Natural killer cell treated with Interleukin-12 subunit alpha and Interleukin-12 subunit beta and Interleukin-15 and Interleukin-18, amount 100 ng/mL, for 72 hours (primary cell): Measurements from ENCODE around the gene CCNH. TPM values are rescaled to one million over a fixed set of nuclear protein-coding genes. Genes with fewer than 3 reads are reported as not detected.

Experiments
- ATAC-seq, 2 donors: fragments of 150-1000 bp; cut with Tn5 transposase in 1 of 2; sonication (Bioruptor Pico), chemical (Tn5 transposase) in 1 of 2; 2 replicates each; pipeline ENCODE4 v1.10.0; 2021
- DNase-seq: peaks from one replicate; pipeline ENCODE4 v3.0.0; 2022; ENCODE audit warnings: low spot score
- H3K27ac Mint-ChIP-seq, 2 donors: 1 replicate in 1 of 2; 2 replicates in 1 of 2; pipeline ENCODE4 v1.8.0; 2022; ENCODE audit warnings: mixed read lengths in 2 of 2, mild to moderate bottlenecking in 1 of 2, moderate library complexity in 1 of 2
- H3K27me3 Mint-ChIP-seq, 2 donors: 1 replicate in 1 of 2; 2 replicates in 1 of 2; pipeline ENCODE4 v1.8.0; 2022; ENCODE audit warnings: mixed read lengths in 2 of 2
- H3K36me3 Mint-ChIP-seq: one replicate; pipeline ENCODE4 v1.8.0; 2022; ENCODE audit warnings: mixed read lengths
- H3K4me1 Mint-ChIP-seq, 2 donors: 1 replicate in 1 of 2; 2 replicates in 1 of 2; pipeline ENCODE4 v1.8.0; 2022; ENCODE audit warnings: low read depth in 2 of 2, mixed read lengths in 2 of 2, mild to moderate bottlenecking in 1 of 2
- H3K4me3 Mint-ChIP-seq: one replicate; pipeline ENCODE4 v1.8.0; 2022; ENCODE audit warnings: mixed read lengths
- H3K9me3 Mint-ChIP-seq: 2 replicates; pipeline ENCODE4 v1.8.0; 2022; ENCODE audit warnings: mixed read lengths
- total RNA-seq, 2 donors: library from RNA; stranded (reverse); gene quantifications; one replicate each; pipeline ENCODE4 v1.2.3, GENCODE V29; 2022

The CCNH gene
- total RNA-seq, 2 donors from 2014 or later, result 63.2 to 96.9 TPM

DNA sequence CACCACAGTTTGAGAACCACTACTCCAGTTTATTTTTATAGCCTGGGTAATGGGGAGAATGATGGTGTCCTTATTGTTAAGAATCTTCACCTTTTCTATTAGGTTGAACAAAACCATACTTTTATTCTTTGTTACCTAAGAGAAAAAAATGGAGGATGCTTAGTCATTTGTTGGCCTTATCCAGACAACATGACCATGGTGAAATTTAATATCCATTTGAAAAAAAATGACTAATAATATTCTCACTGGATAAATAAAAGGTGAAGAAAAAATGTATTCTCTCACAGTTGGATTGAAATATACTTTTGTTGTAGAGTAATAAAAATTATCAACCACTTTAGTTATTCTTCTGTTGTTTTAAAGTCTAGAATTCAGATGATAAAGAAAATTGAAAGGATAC is 5.8 kb upstream of the CCNH start:
- H3K36me3 Mint-ChIP-seq, result no peaks in the 10 kb centered on the region
- DNase-seq (no peak), ATAC-seq (no peak)
- H3K4me1 Mint-ChIP-seq, result no peaks in the 10 kb centered on the region
- H3K27me3 Mint-ChIP-seq, result peaks cover 13 to 17% of the 10 kb centered on the region in 2 donors
- H3K9me3 Mint-ChIP-seq, result no peaks in the 10 kb centered on the region
- no peak overlapping the region for H3K4me3 Mint-ChIP-seq
- H3K27ac Mint-ChIP-seq, result no peak overlapping the region

DNA sequence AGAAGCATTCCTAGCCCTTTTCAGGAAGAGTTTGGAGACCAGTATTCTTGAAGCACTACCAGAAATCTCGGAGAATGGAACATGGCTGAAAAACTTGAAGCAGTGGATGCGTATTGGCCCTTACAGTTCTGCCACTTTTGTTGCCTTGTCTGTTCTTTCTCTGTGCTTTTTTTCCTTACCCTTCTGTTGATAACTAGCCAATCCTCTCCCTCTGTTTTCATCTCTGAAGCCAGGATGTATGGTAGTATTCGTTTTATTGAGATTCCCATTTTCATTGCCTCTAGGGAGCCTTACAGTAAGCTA is 564 bp upstream of the CCNH start:
- Mint-ChIP-seq H3K36me3 (peaks cover 20% of the 10 kb centered on the region), H3K27ac (peak overlapping the region; percentile 97 to 98), H3K4me1 (peaks cover 26 to 36% of the 10 kb centered on the region in 2 donors), H3K9me3 (no peaks in the 10 kb centered on the region), H3K4me3 (peak overlapping the region; percentile 98), H3K27me3 (peaks cover 7 to 17% of the 10 kb centered on the region in 2 donors)
- ATAC-seq, result no peak
- DNase-seq, result no peak

DNA sequence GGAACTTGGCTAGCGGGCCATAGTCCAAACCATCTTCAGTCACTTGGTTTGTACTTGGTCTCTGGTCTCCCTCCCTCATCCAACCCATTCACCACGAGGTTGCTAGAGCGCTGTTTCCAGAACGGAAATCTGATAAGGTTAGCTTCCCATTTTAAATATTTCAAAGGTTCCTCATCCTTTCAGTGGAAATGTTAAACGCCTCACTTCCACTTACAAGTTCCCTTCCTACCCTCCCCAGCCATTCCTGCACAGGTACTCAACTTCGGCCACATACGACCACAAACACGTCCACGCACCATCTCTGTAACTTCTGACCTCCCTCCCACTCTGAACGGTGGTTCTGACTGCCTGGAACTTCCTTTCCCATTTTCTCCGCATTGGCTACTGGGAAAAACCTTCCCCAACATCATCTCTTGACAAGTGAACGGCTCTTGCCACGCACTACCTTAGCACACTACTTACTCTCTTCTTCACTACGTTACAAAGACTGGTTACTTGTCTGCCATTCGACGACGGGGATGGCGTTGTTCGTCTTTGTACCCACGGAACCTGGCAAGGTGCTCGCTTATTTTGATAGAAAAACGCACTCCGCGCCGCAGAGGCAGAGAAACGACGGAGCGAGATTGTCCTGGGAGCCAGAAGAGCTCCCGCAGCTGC is 629 bp downstream of the CCNH start:
- DNase-seq (no peak), ATAC-seq (peak; percentile 3 to 29)
- H3K4me3 Mint-ChIP-seq, result peak overlapping the region; percentile 98
- H3K27ac Mint-ChIP-seq, result peak overlapping the region; percentile 97 to 98
- peaks cover 6 to 10% of the 10 kb centered on the region in 2 donors for H3K27me3 Mint-ChIP-seq
- peaks cover 36 to 48% of the 10 kb centered on the region in 2 donors for H3K4me1 Mint-ChIP-seq
- H3K36me3 Mint-ChIP-seq, result peaks cover 32% of the 10 kb centered on the region
- H3K9me3 Mint-ChIP-seq, result no peaks in the 10 kb centered on the region

DNA sequence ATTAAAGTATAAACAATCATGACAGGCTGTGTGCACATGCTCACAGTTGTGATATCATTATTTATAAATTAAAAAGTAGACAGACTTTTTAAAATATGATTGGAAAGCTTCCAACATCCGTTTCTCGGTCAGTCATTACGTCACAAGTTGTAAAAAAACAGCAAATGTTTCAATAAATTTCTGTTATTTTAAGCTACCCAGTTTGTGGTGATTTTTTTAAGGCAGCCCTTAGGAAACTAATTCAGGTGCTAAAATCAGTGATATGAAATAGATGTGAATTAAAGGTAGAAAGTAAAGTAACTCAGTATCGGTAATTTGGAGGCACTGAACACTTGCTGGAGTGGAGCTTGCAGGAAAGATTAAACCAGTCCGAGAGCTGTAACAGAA is 1.2 kb downstream of the CCNH start:
- H3K27me3 Mint-ChIP-seq, result peaks cover 5 to 6% of the 10 kb centered on the region in 2 donors
- ATAC-seq (no peak), DNase-seq (no peak)
- H3K4me3 Mint-ChIP-seq, result peak overlapping the region; percentile 98
- H3K9me3 Mint-ChIP-seq, result no peaks in the 10 kb centered on the region
- H3K36me3 Mint-ChIP-seq, result peaks cover 37% of the 10 kb centered on the region
- H3K4me1 Mint-ChIP-seq, result peaks cover 41 to 53% of the 10 kb centered on the region in 2 donors
- H3K27ac Mint-ChIP-seq, result peak overlapping the region; percentile 97 to 98

DNA sequence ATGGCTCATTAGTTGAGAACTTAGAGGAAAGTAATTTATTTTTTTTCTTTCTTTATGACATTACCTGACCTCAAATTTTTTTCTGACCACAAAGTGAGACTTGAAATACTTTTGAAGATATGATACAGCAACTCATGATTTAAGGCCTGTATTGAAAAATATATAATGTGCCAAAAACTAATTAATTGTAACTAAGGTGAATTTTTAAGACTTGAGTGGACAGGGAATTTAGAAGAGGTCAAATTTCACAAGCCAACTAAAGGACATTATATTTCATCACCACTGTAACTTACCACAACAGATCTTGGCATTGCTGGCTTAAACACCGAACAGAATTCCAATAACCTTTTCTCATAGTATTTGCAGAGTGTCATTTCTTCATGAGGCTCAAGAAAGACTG is 1.8 kb downstream of the CCNH start:
- Mint-ChIP-seq H3K36me3 (peaks cover 43% of the 10 kb centered on the region), H3K4me3 (peak overlapping the region; percentile 82), H3K4me1 (peaks cover 45 to 59% of the 10 kb centered on the region in 2 donors), H3K27me3 (peaks cover 5 to 6% of the 10 kb centered on the region in 2 donors), H3K27ac (peak overlapping the region; percentile 97 to 98), H3K9me3 (no peaks in the 10 kb centered on the region)
- DNase-seq (no peak), ATAC-seq (no peak)

DNA sequence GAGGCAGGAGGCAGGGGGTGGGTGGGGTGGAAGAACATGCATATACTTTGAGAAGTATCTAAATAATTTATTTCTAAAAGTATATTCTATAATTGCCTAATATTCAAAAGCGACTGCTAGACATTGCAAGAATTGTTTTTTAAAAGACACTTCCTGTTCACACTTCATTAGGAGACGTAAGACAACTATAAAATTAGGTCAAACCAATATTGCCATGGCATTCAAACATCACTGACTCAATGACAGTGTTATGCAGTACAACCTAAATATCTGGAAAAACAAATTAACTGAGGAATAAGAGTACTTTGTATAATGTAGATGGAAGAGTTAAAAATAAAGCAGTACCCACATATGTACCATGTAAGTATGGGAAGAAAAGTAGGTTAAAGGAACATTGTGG is 4.5 kb downstream of the CCNH start:
- H3K4me1 Mint-ChIP-seq, result peaks cover 48 to 65% of the 10 kb centered on the region in 2 donors
- no peaks in the 10 kb centered on the region for H3K27me3 Mint-ChIP-seq
- no peaks in the 10 kb centered on the region for H3K9me3 Mint-ChIP-seq
- H3K36me3 Mint-ChIP-seq, result peaks cover 51% of the 10 kb centered on the region
- no peak for DNase-seq
- H3K4me3 Mint-ChIP-seq, result peak overlapping the region; percentile 53
- ATAC-seq, result no peak
- H3K27ac Mint-ChIP-seq, result peak overlapping the region; percentile 31 to 54

DNA sequence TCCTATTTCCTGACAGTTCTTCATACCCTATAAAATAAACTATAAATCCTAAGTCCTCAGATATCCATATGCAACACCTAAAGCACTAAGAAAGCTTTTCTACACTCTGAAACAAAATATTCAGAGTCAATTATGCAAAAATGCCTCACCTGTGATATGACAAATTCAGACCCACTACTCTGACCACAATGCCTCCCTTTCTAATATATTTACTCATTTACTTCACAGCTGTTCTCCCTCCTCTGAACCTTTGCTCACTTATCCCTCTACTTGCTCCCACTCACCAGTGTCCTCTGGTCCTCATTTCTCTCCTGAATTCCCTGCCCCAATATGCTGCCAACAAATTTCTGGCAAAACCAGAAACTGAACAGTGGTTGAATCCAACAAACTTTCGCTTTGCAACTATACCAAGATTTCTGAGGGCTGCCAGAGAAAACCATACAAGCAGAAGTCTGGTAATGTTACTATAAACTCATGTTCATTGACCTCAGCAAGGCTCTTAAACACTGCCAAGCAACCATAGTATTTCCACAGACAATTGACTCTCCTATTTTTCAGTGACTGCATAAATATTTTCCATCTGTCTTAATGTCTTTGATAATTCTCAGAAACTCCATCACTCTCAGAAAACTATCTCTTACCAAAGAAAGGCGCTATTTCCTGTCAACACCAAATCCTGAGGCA is 7.1 kb downstream of the CCNH start:
- Mint-ChIP-seq H3K27ac (peak overlapping the region; percentile 31 to 54), H3K9me3 (no peaks in the 10 kb centered on the region), H3K27me3 (no peaks in the 10 kb centered on the region), H3K4me1 (peaks cover 35 to 48% of the 10 kb centered on the region in 2 donors), H3K4me3 (peak overlapping the region; percentile 30), H3K36me3 (peaks cover 45% of the 10 kb centered on the region)
- ATAC-seq (no peak), DNase-seq (no peak)

DNA sequence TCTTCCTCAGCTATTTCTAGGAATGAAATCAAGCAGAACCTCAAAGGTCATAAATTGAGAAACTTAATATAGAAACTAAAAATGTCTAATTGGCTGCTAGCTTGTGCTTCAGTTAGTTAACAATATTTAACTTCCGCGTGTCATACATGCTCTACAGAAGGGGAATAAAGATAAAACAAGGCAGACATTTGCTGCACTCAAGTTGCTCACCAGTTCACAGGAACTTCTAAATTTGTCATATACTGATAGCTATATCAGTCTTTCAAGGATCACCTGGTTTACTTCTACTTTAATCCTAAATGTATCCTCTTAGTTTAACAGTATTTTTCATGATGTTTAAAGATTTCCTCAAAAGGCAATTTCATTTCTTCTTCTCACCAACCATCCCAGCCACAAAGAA is 8.4 kb downstream of the CCNH start:
- Mint-ChIP-seq H3K27me3 (no peaks in the 10 kb centered on the region), H3K9me3 (no peaks in the 10 kb centered on the region), H3K27ac (no peak overlapping the region), H3K4me1 (peaks cover 37 to 46% of the 10 kb centered on the region in 2 donors), H3K36me3 (peaks cover 43% of the 10 kb centered on the region), H3K4me3 (no peak overlapping the region)
- ATAC-seq (no peak), DNase-seq (no peak)

DNA sequence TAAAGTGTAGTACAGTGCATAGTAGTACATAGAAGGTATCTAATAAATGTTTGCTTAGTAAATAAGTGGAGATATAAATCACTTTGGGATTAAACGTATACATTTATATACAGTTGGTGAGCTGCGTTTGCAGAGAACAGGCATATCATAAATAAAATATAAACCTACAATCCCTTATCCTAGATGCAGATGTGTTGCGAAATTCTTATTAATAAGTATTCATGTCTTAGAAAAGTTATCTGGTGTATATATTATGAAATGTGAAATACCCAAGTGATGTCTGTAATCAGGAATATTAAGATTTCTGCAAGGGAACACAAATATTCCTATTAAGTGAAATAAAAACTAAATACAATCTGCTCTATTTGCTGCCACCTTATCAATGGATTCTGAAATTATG is 8.8 kb downstream of the CCNH start:
- no peaks in the 10 kb centered on the region for H3K9me3 Mint-ChIP-seq
- no peak overlapping the region for H3K4me3 Mint-ChIP-seq
- H3K27me3 Mint-ChIP-seq, result no peaks in the 10 kb centered on the region
- H3K4me1 Mint-ChIP-seq, result peaks cover 37 to 43% of the 10 kb centered on the region in 2 donors
- ATAC-seq, result no peak
- peaks cover 43% of the 10 kb centered on the region for H3K36me3 Mint-ChIP-seq
- DNase-seq, result no peak
- H3K27ac Mint-ChIP-seq, result no peak overlapping the region

DNA sequence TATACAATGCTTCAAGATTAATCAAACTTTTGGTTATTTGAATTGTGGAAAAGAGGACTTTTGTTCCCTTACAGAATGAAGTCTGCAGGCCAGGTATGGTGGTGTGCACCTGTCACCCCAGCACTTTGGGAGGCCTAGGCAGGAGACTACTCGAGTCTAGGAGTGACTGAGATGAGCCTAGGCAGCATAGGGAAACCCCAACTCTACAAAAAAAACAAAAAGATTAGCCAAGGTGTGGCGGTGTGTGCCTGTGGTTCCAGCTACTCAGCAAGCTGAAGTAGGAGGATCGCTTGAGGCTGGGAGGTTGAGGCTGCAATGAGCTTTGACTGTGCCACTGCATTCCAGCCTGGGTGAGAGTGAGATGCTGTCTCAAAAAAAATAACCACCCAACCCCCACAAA is 9.3 kb downstream of the CCNH start:
- peaks cover 38% of the 10 kb centered on the region for H3K36me3 Mint-ChIP-seq
- H3K9me3 Mint-ChIP-seq, result no peaks in the 10 kb centered on the region
- ATAC-seq (no peak), DNase-seq (no peak)
- peaks cover 32 to 42% of the 10 kb centered on the region in 2 donors for H3K4me1 Mint-ChIP-seq
- no peak overlapping the region for H3K27ac Mint-ChIP-seq
- no peaks in the 10 kb centered on the region for H3K27me3 Mint-ChIP-seq
- H3K4me3 Mint-ChIP-seq, result no peak overlapping the region

DNA sequence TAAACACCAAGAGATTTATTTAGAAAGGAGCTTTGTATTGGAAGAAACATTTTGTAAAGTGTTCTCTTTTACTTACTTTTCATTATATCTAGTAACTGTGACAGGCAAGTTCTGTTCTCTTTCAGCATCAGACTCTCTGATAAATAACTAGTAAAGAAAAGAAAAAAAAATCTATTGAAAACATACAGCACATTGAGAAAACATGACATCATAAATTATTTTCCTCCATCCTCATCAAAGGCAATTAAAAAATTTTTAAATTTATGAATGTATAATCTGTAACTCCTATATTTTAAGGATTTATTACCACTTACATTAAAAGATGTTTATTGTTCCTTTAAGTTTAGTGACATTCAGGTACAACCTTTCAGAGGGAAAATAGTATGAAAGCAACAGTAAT is 11.1 kb downstream of the CCNH start:
- peaks cover 17 to 24% of the 10 kb centered on the region in 2 donors for H3K4me1 Mint-ChIP-seq
- no peak overlapping the region for H3K4me3 Mint-ChIP-seq
- ATAC-seq, result no peak
- peaks cover 20% of the 10 kb centered on the region for H3K36me3 Mint-ChIP-seq
- no peak overlapping the region for H3K27ac Mint-ChIP-seq
- H3K27me3 Mint-ChIP-seq, result no peaks in the 10 kb centered on the region
- no peaks in the 10 kb centered on the region for H3K9me3 Mint-ChIP-seq
- no peak for DNase-seq

DNA sequence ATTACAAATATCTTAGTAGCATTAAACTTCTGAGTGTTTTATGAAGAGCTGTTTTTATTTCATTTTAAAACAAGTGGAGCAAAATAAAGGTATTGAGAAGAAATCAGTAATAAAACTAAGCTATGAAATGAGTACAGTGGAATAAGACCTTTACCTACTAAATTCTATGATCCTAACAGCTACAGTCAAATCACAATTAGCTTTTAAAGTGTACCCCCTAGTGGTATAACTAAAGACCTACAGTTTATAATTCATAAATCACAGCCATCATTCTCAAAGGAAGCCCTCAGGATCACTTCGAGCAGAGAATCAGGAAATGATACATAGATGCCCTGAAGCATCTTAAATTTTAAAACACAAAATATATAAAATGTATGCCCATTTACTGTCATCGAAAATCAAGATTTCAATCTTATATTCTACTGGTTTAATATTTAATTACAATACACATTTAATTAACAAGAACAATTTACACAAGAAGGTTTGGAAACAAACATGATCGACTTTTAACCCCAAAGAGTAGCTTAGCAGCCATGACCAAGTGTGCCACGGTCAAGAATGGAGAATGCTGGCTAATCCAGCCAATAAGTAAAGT is 12.3 kb downstream of the CCNH start:
- H3K9me3 Mint-ChIP-seq, result no peaks in the 10 kb centered on the region
- no peak overlapping the region for H3K4me3 Mint-ChIP-seq
- DNase-seq (no peak), ATAC-seq (peak in 1 of 2 donors; percentile 61)
- H3K27me3 Mint-ChIP-seq, result no peaks in the 10 kb centered on the region
- H3K36me3 Mint-ChIP-seq, result peaks cover 8% of the 10 kb centered on the region
- H3K4me1 Mint-ChIP-seq, result peaks cover 7 to 12% of the 10 kb centered on the region in 2 donors
- H3K27ac Mint-ChIP-seq, result no peak overlapping the region

DNA sequence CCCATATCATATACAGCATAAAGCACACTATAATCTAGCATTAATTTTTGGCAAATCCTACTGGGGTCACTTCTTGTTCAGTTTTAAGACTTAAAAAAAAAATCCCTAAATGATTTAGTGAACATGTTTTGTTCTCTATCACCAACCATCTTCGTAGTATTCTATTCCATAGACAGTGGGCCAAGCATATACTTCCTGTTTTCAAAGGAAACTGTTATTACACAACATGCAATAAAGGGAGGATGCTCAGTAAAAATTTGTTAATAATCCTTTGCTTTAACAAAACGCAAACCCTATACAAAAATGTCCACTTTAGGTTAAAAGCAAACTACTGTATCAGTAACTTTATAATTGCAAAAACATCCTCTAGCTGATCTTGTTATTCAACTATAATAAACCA is 13.0 kb downstream of the CCNH start:
- no peaks in the 10 kb centered on the region for H3K27me3 Mint-ChIP-seq
- ATAC-seq (no peak), DNase-seq (no peak)
- no peaks in the 10 kb centered on the region for H3K9me3 Mint-ChIP-seq
- peaks cover 7 to 17% of the 10 kb centered on the region in 2 donors for H3K4me1 Mint-ChIP-seq
- H3K36me3 Mint-ChIP-seq, result peaks cover 12% of the 10 kb centered on the region
- no peak overlapping the region for H3K4me3 Mint-ChIP-seq
- peak overlapping the region; percentile 31 to 77 for H3K27ac Mint-ChIP-seq

DNA sequence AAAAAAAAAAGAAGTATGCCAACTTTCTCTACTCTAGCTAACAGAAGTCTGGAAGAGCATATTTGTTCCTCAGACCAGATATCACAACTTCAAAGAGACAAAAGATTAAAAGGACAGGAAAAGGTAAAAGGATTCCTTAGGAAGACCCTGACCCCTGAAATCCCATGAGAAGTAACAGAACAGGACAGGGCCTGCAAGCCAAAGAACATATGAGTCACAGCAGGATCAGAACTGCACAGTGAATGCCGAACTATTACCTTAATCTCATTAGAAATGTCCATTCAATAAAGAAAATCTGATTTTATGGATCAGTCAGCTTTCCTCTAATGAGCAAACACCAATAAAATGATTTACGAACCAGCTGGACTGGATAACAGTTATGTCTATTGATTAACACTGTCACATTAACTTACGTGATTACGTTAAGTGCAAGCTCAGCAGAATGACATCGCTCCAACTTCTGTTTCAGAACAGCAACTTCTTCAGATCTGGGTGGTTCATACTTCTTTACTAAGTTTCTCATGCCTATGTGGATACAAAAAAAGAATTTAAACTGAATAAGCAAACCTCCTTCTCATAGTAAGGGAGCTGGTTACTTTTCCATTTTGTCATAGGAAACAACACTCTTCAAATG is 13.6 kb downstream of the CCNH start:
- no peak for DNase-seq
- ATAC-seq, result no peak
- Mint-ChIP-seq H3K27ac (peak overlapping the region; percentile 31 to 77), H3K36me3 (peaks cover 16% of the 10 kb centered on the region), H3K4me1 (peaks cover 7 to 18% of the 10 kb centered on the region in 2 donors), H3K27me3 (no peaks in the 10 kb centered on the region), H3K9me3 (no peaks in the 10 kb centered on the region), H3K4me3 (no peak overlapping the region)
